ENCODE measurements around the gene CBX8.

DNA sequence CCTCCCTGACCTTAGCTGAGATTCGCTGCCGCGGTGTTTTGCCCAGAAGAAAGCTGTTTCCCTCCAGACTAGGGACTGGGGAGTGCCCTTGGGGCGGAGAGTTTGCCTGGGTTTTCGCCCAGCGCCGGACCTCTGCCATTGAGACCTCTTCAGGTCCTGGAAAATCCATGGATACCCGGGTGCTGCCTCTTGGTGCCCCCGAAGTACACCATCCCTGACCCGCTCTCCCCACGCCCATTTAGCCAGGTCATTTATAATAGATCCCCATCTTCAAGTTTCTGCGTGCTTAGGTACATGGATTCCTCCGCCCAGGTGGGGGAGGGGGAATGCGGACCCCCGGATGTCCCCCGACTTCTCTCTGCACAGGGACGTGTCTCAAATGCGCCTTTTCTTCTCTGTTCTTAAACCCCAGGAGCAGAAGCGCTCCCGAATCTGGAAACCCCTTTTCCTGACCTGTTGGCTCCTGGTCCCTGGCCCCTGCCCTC is 15.0 kb upstream of the CBX8 start:
- TF ChIP-seq CTCF (IDR thresholded peaks at IDR 0.05) (no peak), POLR2A (IDR thresholded peaks at IDR 0.05) (no peak)
